WTC11 (cell line): ENCODE data around the gene ARPC1B. TPM values are rescaled to one million over a fixed set of nuclear protein-coding genes. Genes with fewer than 3 reads are reported as not detected.

Experiments
- ATAC-seq: fragments of 200-7000 bp; cut with Tn5 transposase; 2 replicates; pipeline ENCODE4 v1.10.0; 2021; ENCODE audit warnings: mild to moderate bottlenecking, moderate library complexity
- CTCF ChIA-PET: fragments of 300-600 bp; sonication (Branson Sonifier 250); formaldehyde crosslinking; loops from one replicate; lab custom pipeline; 2021; ENCODE audit warnings: antibody characterized with exemption; lab: Charles Lee
- POLR2A ChIA-PET: fragments of 350-600 bp; sonication (Branson Sonifier 250); formaldehyde crosslinking; loops from one replicate; lab custom pipeline; 2021; ENCODE audit warnings: antibody characterized with exemption; lab: Charles Lee
- DNase-seq: peaks from one replicate; pipeline ENCODE4 v3.0.0; 2021; ENCODE audit warnings: low spot score
- H3K27ac Mint-ChIP-seq: 2 replicates; pipeline ENCODE4 v1.8.0; 2021; ENCODE audit warnings: mixed read lengths
- H3K27me3 Mint-ChIP-seq: 2 replicates; pipeline ENCODE4 v1.8.0; 2021; ENCODE audit warnings: low read depth, mild to moderate bottlenecking, moderate library complexity, mixed read lengths
- H3K36me3 Mint-ChIP-seq: 2 replicates; pipeline ENCODE4 v1.8.0; 2021; ENCODE audit warnings: mixed read lengths
- H3K4me1 Mint-ChIP-seq: 2 replicates; pipeline ENCODE4 v1.8.0; 2022; ENCODE audit warnings: mixed read lengths
- H3K4me3 Mint-ChIP-seq: 2 replicates; pipeline ENCODE4 v1.8.0; 2021; ENCODE audit warnings: mild to moderate bottlenecking, moderate library complexity, mixed read lengths
- H3K9me3 Mint-ChIP-seq: 2 replicates; pipeline ENCODE4 v1.8.0; 2021; ENCODE audit warnings: mixed read lengths
- ATF1 ChIP-seq: sonication (generic); formaldehyde crosslinking; IDR thresholded peaks from 2 replicates; pipeline ENCODE4 v1.8.1; 2023; ENCODE audit warnings: mild to moderate bottlenecking, moderate library complexity, missing genetic modification reagents
- CREM ChIP-seq: sonication (generic); formaldehyde crosslinking; IDR thresholded peaks from 2 replicates; pipeline ENCODE4 v1.8.1; 2022; ENCODE audit warnings: mild to moderate bottlenecking, missing genetic modification reagents, moderate library complexity
- HMGA2 ChIP-seq: fragments of 250-450 bp; sonication (Bioruptor Pico); IDR thresholded peaks from 2 replicates; pipeline ENCODE4 v1.4.0; 2021; ENCODE audit warnings: mild to moderate bottlenecking, moderate library complexity
- KAT7 ChIP-seq: sonication (generic); formaldehyde crosslinking; IDR thresholded peaks from 2 replicates; pipeline ENCODE4 v1.8.1; 2023; ENCODE audit warnings: missing genetic modification reagents, mild to moderate bottlenecking, borderline replicate concordance
- MYBL2 ChIP-seq: sonication (generic); formaldehyde crosslinking; IDR thresholded peaks from 2 replicates; pipeline ENCODE4 v1.8.1; 2023; ENCODE audit warnings: mild to moderate bottlenecking, moderate library complexity, missing genetic modification reagents
- NFYB ChIP-seq: sonication (generic); formaldehyde crosslinking; conservative IDR thresholded peaks from 2 replicates; pipeline ENCODE4 v1.8.0; 2022; ENCODE audit warnings: low read depth, missing genetic modification reagents
- NR1H2 ChIP-seq: sonication (generic); formaldehyde crosslinking; IDR thresholded peaks from 2 replicates; pipeline ENCODE4 v1.9.0; 2021; ENCODE audit warnings: mild to moderate bottlenecking, moderate library complexity, missing genetic modification reagents
- NR2C2 ChIP-seq: sonication (generic); formaldehyde crosslinking; IDR thresholded peaks from 2 replicates; pipeline ENCODE4 v1.8.0; 2022; ENCODE audit warnings: mild to moderate bottlenecking, missing genetic modification reagents
- NR3C1 ChIP-seq: sonication (generic); formaldehyde crosslinking; conservative IDR thresholded peaks from 2 replicates; pipeline ENCODE4 v1.8.1; 2023; ENCODE audit warnings: low read depth, mild to moderate bottlenecking, missing genetic modification reagents
- SMAD4 ChIP-seq: sonication (generic); formaldehyde crosslinking; IDR thresholded peaks from 2 replicates; pipeline ENCODE4 v1.8.0; 2022; ENCODE audit warnings: mild to moderate bottlenecking, missing genetic modification reagents
- ZBTB21 ChIP-seq: sonication (generic); formaldehyde crosslinking; IDR thresholded peaks from 2 replicates; pipeline ENCODE4 v1.8.1; 2023; ENCODE audit warnings: mild to moderate bottlenecking, missing genetic modification reagents, borderline replicate concordance
- ZNF416 ChIP-seq: fragments of 250-450 bp; sonication (Bioruptor Pico); IDR thresholded peaks from 2 replicates; pipeline ENCODE4 v1.9.0; 2021; ENCODE audit warnings: mild to moderate bottlenecking, inconsistent platforms
- ZNF423 ChIP-seq: fragments of 250-450 bp; sonication (Bioruptor Pico); IDR thresholded peaks from 2 replicates; pipeline ENCODE4 v2.1.2; 2022; ENCODE audit warnings: mild to moderate bottlenecking, moderate library complexity
- ZNF532 ChIP-seq: fragments of 250-450 bp; sonication (Bioruptor Pico); IDR thresholded peaks from 2 replicates; pipeline ENCODE4 v1.9.0; 2021; ENCODE audit warnings: mild to moderate bottlenecking, borderline replicate concordance
- ZNF671 ChIP-seq: fragments of 250-450 bp; sonication (Bioruptor Pico); IDR thresholded peaks from 2 replicates; pipeline ENCODE4 v1.8.0; 2021; ENCODE audit warnings: mild to moderate bottlenecking
- total RNA-seq: library from RNA; stranded (reverse); gene quantifications from 3 replicates; pipeline ENCODE4 v1.2.3, GENCODE V29; 2021
- TF ChIP-seq, protein P1 (sequence below): sonication (generic); formaldehyde crosslinking; IDR thresholded peaks from 2 replicates; pipeline ENCODE4 v1.8.1; 2023; ENCODE audit warnings: mild to moderate bottlenecking, missing genetic modification reagents
- TF ChIP-seq, protein P2 (sequence below): sonication (generic); formaldehyde crosslinking; IDR thresholded peaks from 2 replicates; pipeline ENCODE4 v1.8.0; 2022; ENCODE audit warnings: mild to moderate bottlenecking, missing genetic modification reagents
- TF ChIP-seq, protein P3 (sequence below): sonication (generic); formaldehyde crosslinking; IDR thresholded peaks from 2 replicates; pipeline ENCODE4 v1.8.1; 2023; ENCODE audit warnings: mild to moderate bottlenecking, missing genetic modification reagents, borderline replicate concordance
- TF ChIP-seq, protein P4 (sequence below): sonication (generic); formaldehyde crosslinking; IDR thresholded peaks from 2 replicates; pipeline ENCODE4 v1.8.1; 2022; ENCODE audit warnings: low read depth, missing genetic modification reagents, borderline replicate concordance

Gene ARPC1B
- total RNA-seq, 1 experiment from 2014 or later = 66.2 TPM

DNA sequence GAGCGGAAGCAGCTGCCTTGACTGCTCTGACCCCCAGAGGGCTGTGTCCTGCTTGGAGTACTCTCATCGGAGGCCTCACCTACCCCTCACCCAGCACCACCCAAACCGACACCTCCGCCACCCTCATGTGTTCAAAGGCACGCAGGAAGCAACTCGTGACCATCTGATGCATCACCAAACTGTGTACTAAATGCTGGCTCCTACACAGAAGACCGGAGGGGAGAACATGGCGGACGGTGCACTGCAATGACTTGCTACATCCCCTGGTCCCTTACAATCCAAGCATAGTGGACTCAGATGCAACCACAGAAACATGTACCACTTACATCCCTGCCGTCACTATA lies 30.4 kb downstream of the ARPC1B start (continued):
- TF ChIP-seq, protein P1, sequence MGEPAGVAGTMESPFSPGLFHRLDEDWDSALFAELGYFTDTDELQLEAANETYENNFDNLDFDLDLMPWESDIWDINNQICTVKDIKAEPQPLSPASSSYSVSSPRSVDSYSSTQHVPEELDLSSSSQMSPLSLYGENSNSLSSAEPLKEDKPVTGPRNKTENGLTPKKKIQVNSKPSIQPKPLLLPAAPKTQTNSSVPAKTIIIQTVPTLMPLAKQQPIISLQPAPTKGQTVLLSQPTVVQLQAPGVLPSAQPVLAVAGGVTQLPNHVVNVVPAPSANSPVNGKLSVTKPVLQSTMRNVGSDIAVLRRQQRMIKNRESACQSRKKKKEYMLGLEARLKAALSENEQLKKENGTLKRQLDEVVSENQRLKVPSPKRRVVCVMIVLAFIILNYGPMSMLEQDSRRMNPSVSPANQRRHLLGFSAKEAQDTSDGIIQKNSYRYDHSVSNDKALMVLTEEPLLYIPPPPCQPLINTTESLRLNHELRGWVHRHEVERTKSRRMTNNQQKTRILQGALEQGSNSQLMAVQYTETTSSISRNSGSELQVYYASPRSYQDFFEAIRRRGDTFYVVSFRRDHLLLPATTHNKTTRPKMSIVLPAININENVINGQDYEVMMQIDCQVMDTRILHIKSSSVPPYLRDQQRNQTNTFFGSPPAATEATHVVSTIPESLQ (CRISPR knock-in tag) = no peak
- TF ChIP-seq, all 79 proteins: peak for 0

GRCh38 chr7:99406557-99406956 lies 32.0 kb downstream of the ARPC1B start:
- Mint-ChIP-seq H3K9me3 (no peaks in the 10 kb centered on the region), H3K36me3 (peaks cover 38% of the 10 kb centered on the region), H3K27me3 (no peaks in the 10 kb centered on the region), H3K27ac (peak overlapping the region; percentile 76), H3K4me3 (peak overlapping the region; percentile 99), H3K4me1 (peaks cover 18% of the 10 kb centered on the region)
- DNase-seq = no peak
- TF ChIP-seq KAT7 (CRISPR knock-in tag) (no peak), ZNF671 (CRISPR knock-in tag) (no peak), NR2C2 (CRISPR knock-in tag) (no peak), ZNF532 (no peak), MYBL2 (no peak), ZNF416 (no peak), HMGA2 (CRISPR knock-in tag) (no peak), CREM (CRISPR knock-in tag) (no peak), ZNF423 (CRISPR knock-in tag) (no peak), NR1H2 (CRISPR knock-in tag) (no peak), SMAD4 (CRISPR knock-in tag) (no peak), NFYB (CRISPR knock-in tag) (no peak), ATF1 (CRISPR knock-in tag) (no peak), NR3C1 (CRISPR knock-in tag) (no peak), ZBTB21 (CRISPR knock-in tag) (no peak)
- TF ChIP-seq, protein P2, sequence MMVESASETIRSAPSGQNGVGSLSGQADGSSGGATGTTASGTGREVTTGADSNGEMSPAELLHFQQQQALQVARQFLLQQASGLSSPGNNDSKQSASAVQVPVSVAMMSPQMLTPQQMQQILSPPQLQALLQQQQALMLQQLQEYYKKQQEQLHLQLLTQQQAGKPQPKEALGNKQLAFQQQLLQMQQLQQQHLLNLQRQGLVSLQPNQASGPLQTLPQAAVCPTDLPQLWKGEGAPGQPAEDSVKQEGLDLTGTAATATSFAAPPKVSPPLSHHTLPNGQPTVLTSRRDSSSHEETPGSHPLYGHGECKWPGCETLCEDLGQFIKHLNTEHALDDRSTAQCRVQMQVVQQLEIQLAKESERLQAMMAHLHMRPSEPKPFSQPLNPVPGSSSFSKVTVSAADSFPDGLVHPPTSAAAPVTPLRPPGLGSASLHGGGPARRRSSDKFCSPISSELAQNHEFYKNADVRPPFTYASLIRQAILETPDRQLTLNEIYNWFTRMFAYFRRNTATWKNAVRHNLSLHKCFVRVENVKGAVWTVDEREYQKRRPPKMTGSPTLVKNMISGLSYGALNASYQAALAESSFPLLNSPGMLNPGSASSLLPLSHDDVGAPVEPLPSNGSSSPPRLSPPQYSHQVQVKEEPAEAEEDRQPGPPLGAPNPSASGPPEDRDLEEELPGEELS (CRISPR knock-in tag) = no peak
- TF ChIP-seq, protein P3, sequence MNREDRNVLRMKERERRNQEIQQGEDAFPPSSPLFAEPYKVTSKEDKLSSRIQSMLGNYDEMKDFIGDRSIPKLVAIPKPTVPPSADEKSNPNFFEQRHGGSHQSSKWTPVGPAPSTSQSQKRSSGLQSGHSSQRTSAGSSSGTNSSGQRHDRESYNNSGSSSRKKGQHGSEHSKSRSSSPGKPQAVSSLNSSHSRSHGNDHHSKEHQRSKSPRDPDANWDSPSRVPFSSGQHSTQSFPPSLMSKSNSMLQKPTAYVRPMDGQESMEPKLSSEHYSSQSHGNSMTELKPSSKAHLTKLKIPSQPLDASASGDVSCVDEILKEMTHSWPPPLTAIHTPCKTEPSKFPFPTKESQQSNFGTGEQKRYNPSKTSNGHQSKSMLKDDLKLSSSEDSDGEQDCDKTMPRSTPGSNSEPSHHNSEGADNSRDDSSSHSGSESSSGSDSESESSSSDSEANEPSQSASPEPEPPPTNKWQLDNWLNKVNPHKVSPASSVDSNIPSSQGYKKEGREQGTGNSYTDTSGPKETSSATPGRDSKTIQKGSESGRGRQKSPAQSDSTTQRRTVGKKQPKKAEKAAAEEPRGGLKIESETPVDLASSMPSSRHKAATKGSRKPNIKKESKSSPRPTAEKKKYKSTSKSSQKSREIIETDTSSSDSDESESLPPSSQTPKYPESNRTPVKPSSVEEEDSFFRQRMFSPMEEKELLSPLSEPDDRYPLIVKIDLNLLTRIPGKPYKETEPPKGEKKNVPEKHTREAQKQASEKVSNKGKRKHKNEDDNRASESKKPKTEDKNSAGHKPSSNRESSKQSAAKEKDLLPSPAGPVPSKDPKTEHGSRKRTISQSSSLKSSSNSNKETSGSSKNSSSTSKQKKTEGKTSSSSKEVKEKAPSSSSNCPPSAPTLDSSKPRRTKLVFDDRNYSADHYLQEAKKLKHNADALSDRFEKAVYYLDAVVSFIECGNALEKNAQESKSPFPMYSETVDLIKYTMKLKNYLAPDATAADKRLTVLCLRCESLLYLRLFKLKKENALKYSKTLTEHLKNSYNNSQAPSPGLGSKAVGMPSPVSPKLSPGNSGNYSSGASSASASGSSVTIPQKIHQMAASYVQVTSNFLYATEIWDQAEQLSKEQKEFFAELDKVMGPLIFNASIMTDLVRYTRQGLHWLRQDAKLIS (CRISPR knock-in tag) = no peak
- TF ChIP-seq, protein P4, sequence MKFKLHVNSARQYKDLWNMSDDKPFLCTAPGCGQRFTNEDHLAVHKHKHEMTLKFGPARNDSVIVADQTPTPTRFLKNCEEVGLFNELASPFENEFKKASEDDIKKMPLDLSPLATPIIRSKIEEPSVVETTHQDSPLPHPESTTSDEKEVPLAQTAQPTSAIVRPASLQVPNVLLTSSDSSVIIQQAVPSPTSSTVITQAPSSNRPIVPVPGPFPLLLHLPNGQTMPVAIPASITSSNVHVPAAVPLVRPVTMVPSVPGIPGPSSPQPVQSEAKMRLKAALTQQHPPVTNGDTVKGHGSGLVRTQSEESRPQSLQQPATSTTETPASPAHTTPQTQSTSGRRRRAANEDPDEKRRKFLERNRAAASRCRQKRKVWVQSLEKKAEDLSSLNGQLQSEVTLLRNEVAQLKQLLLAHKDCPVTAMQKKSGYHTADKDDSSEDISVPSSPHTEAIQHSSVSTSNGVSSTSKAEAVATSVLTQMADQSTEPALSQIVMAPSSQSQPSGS (CRISPR knock-in tag) = no peak
- CTCF ChIA-PET = interaction anchor here (0.6 to 2.2 kb wide), 3 partner anchors 9 to 193 kb away, joined by 3 to 7 read pairs (median 4); no protein-coding TSS in a partner anchor
- no peak for ATAC-seq
- POLR2A ChIA-PET = no interaction called here
